IMR-90 (cell line): ENCODE measurements around the gene C19orf25. TPM values are rescaled to one million over a fixed set of nuclear protein-coding genes. Genes with fewer than 3 reads are reported as not detected.

ENCODE experiments used
- ATAC-seq: fragments of 200-7000 bp; cut with Tn5 transposase; 2 replicates; pipeline ENCODE4 v1.9.1; 2020; ENCODE audit warnings: low read depth, mild to moderate bottlenecking, moderate library complexity
- BruUV-seq: library from RNA; stranded (reverse); fragments of 400-500 nt; replicated peaks from 2 replicates; lab custom pipeline; 2021; lab: Mats Ljungman, UMichigan
- CTCF ChIA-PET: fragments of 300-600 bp; formaldehyde crosslinking; extraction: SDS; loops from one replicate; lab custom pipeline; 2021; ENCODE audit warnings: antibody characterized with exemption; lab: Yijun Ruan, JAX
- POLR2A ChIA-PET: fragments of 300-600 bp; sonication (Branson Sonifier 250); formaldehyde crosslinking; loops from one replicate; lab custom pipeline; 2022; ENCODE audit warnings: antibody characterized with exemption; ENCODE audit not compliant: unreplicated experiment; lab: Charles Lee
- DNase-seq: peaks from one replicate; pipeline ENCODE4 v3.0.0; 2013
- H2AFZ ChIP-seq: replicated peaks from 2 replicates; pipeline ENCODE3; 2013; ENCODE audit warnings: low read length, mild to moderate bottlenecking; ENCODE audit not compliant: poor library complexity
- H2AK5ac ChIP-seq: 2 replicates; pipeline ENCODE4 v1.6.1; 2013; ENCODE audit warnings: low read depth, low read length, inconsistent platforms
- H2AK9ac ChIP-seq: replicated peaks from 2 replicates; pipeline ENCODE3; 2013; ENCODE audit warnings: mild to moderate bottlenecking, low read depth, low read length, moderate library complexity; ENCODE audit not compliant: poor library complexity
- H2BK120ac ChIP-seq: 2 replicates; pipeline ENCODE4 v1.6.1; 2013; ENCODE audit warnings: low read depth, low read length, inconsistent platforms
- H2BK15ac ChIP-seq: 3 replicates; pipeline ENCODE4 v1.6.1; 2013; ENCODE audit warnings: low read depth, low read length, inconsistent platforms
- H2BK20ac ChIP-seq: 2 replicates; pipeline ENCODE4 v1.6.1; 2013; ENCODE audit warnings: low read depth, mild to moderate bottlenecking, inconsistent platforms, low read length, moderate library complexity
- H2BK5ac ChIP-seq: 2 replicates; pipeline ENCODE4 v1.6.1; 2013; ENCODE audit warnings: mild to moderate bottlenecking, low read depth, low read length, inconsistent platforms; ENCODE audit not compliant: poor library complexity, severe bottlenecking
- H3K14ac ChIP-seq: replicated peaks from 2 replicates; pipeline ENCODE4 v1.6.1; 2013; ENCODE audit warnings: low read depth, low read length, inconsistent platforms
- H3K18ac ChIP-seq: 2 replicates; pipeline ENCODE4 v1.6.1; 2013; ENCODE audit warnings: low read depth, low read length, control low read depth
- H3K23ac ChIP-seq: 2 replicates; pipeline ENCODE4 v1.6.1; 2013; ENCODE audit warnings: low read depth, low read length, inconsistent platforms
- H3K27ac ChIP-seq: 2 replicates; pipeline ENCODE4 v1.5.1; 2013; ENCODE audit warnings: mild to moderate bottlenecking, control low read depth, low read length; ENCODE audit not compliant: insufficient read depth
- H3K27me3 ChIP-seq: 2 replicates; pipeline ENCODE4 v1.6.1; 2013; ENCODE audit warnings: low read length; ENCODE audit not compliant: control insufficient read depth, insufficient read depth
- H3K36me3 ChIP-seq: 2 replicates; pipeline ENCODE4 v1.6.1; 2013; ENCODE audit warnings: low read length, mixed read lengths; ENCODE audit not compliant: control insufficient read depth, insufficient read depth
- H3K4ac ChIP-seq: 2 replicates; pipeline ENCODE4 v1.6.1; 2013; ENCODE audit warnings: low read depth, low read length, inconsistent platforms
- H3K4me1 ChIP-seq: 2 replicates; pipeline ENCODE4 v1.6.1; 2013; ENCODE audit warnings: low read length, mixed read lengths; ENCODE audit not compliant: control insufficient read depth, insufficient read depth
- H3K4me2 ChIP-seq: 2 replicates; pipeline ENCODE4 v1.6.1; 2013; ENCODE audit warnings: low read depth, mild to moderate bottlenecking, control low read depth, low read length, moderate library complexity
- H3K4me3 ChIP-seq: 2 replicates; pipeline ENCODE4 v1.5.1; 2013; ENCODE audit warnings: low read depth, mild to moderate bottlenecking, control low read depth, low read length, moderate library complexity; ENCODE audit not compliant: insufficient read depth
- H3K56ac ChIP-seq: 2 replicates; pipeline ENCODE4 v1.6.1; 2013; ENCODE audit warnings: low read length, inconsistent platforms; ENCODE audit not compliant: insufficient read depth; ENCODE audit errors: extremely low read depth
- H3K79me1 ChIP-seq, 2 experiments: 2 replicates each; pipeline ENCODE4 v1.6.1; 2013; ENCODE audit warnings: low read length in 2 of 2, inconsistent platforms in 1 of 2, low read depth in 1 of 2
- H3K9ac ChIP-seq: 2 replicates; pipeline ENCODE4 v1.6.1; 2013; ENCODE audit warnings: low read depth, low read length, control low read depth
- H3K9me1 ChIP-seq: 2 replicates; pipeline ENCODE4 v1.6.1; 2013; ENCODE audit warnings: low read length, inconsistent platforms; ENCODE audit not compliant: insufficient read depth
- H3K9me3 ChIP-seq: 2 replicates; pipeline ENCODE4 v1.6.1; 2013; ENCODE audit warnings: low read length; ENCODE audit not compliant: control insufficient read depth, insufficient read depth
- H4K20me1 ChIP-seq: 2 replicates; pipeline ENCODE4 v1.6.1; 2013; ENCODE audit warnings: low read length, inconsistent platforms; ENCODE audit not compliant: insufficient read depth
- H4K5ac ChIP-seq: 2 replicates; pipeline ENCODE4 v1.6.1; 2013; ENCODE audit warnings: mild to moderate bottlenecking, low read depth, low read length, control low read depth
- H4K8ac ChIP-seq, 2 experiments: 2 replicates each; pipeline ENCODE4 v1.6.1; 2013; ENCODE audit warnings: low read depth in 2 of 2, low read length in 2 of 2, control low read depth in 1 of 2, inconsistent platforms in 1 of 2
- H4K91ac ChIP-seq: 2 replicates; pipeline ENCODE4 v1.6.1; 2013; ENCODE audit warnings: low read depth, low read length, inconsistent platforms; ENCODE audit not compliant: insufficient read depth
- CEBPB ChIP-seq: IDR thresholded peaks from 2 replicates; pipeline ENCODE4 v1.6.1; 2012; ENCODE audit warnings: low read depth, low read length, improper control_type of control experiment
- CHD1 ChIP-seq: IDR thresholded peaks from 2 replicates; pipeline ENCODE4 v1.6.1; 2012; ENCODE audit warnings: low read depth, low read length, improper control_type of control experiment
- MAFK ChIP-seq: IDR thresholded peaks from 2 replicates; pipeline ENCODE4 v1.6.1; 2012; ENCODE audit warnings: low read depth, low read length, improper control_type of control experiment
- MXI1 ChIP-seq: IDR thresholded peaks from 2 replicates; pipeline ENCODE4 v1.6.1; 2012; ENCODE audit warnings: low read depth, mild to moderate bottlenecking, low read length, moderate library complexity, borderline replicate concordance
- POLR2A ChIP-seq: IDR thresholded peaks from 2 replicates; pipeline ENCODE4 v1.6.1; 2012; ENCODE audit warnings: mild to moderate bottlenecking, low read depth, low read length
- RFX5 ChIP-seq: IDR thresholded peaks from 2 replicates; pipeline ENCODE4 v1.8.0; 2012; ENCODE audit warnings: low read depth, mild to moderate bottlenecking, low read length, moderate library complexity
- SMC3 ChIP-seq: fragments of 150-350 bp; IDR thresholded peaks from 2 replicates; pipeline ENCODE4 v1.6.1; 2016; ENCODE audit warnings: low read depth, mild to moderate bottlenecking, antibody characterized with exemption, low read length, moderate library complexity
- WGBS, 2 experiments: methylation state at CpG; one replicate each; pipeline versions ENCODE4 v1.1.5 to v1.1.7; 2013; ENCODE audit warnings: missing lambda C conversion rate in 2 of 2; ENCODE audit not compliant: insufficient read length in 1 of 2; ENCODE audit errors: extremely low coverage in 2 of 2; 5-methylcytosine and 5-hydroxymethylcytosine counted together
- dilution Hi-C: fragments of 300-500 bp; cut with HindIII; formaldehyde crosslinking; loops from one replicate; pipeline ENCODE4 v1.14.3; 2018; ENCODE audit warnings: low sequenced_read_pairs; ENCODE audit not compliant: unreplicated experiment
- in situ Hi-C: fragments of 300-500 bp; cut with MboI; formaldehyde crosslinking; loops from 3 replicates; pipeline ENCODE4 v1.14.3; 2019; ENCODE audit warnings: low sequenced_read_pairs, inconsistent platforms, mixed read lengths
- intact Hi-C: fragments of 100-400 bp; cut with micrococcal nuclease; formaldehyde crosslinking; loops from 2 replicates; pipeline ENCODE4 v1.10.0; 2022
- polyA plus RNA-seq, 3 experiments: library from polyadenylated mRNA; depleted of rRNA; stranded (reverse); fragments of >200 nt; gene quantifications; 2 replicates each; pipeline ENCODE4 v1.2.3, GENCODE V29; 2012; ENCODE audit warnings: low replicate concordance in 1 of 3
- total RNA-seq: library from RNA; depleted of rRNA; stranded (reverse); fragments of >200 nt; gene quantifications from 2 replicates; pipeline ENCODE4 v1.2.3, GENCODE V29; 2012
- TF ChIP-seq, protein P1 (sequence below): fragments of 150-350 bp; IDR thresholded peaks from 2 replicates; pipeline ENCODE4 v1.6.1; 2017; ENCODE audit warnings: mild to moderate bottlenecking, antibody characterized with exemption, low read length, low read depth
- TF ChIP-seq, protein P2 (sequence below): fragments of 150-350 bp; IDR thresholded peaks from 2 replicates; pipeline ENCODE4 v1.6.1; 2016; ENCODE audit warnings: low read depth, mild to moderate bottlenecking, low read length, moderate library complexity, borderline replicate concordance

Gene C19orf25
- total and polyA plus RNA-seq, 2 of the 4 experiments (the other 2 are of a cell fraction), result 10.4 to 34.9 TPM

DNA sequence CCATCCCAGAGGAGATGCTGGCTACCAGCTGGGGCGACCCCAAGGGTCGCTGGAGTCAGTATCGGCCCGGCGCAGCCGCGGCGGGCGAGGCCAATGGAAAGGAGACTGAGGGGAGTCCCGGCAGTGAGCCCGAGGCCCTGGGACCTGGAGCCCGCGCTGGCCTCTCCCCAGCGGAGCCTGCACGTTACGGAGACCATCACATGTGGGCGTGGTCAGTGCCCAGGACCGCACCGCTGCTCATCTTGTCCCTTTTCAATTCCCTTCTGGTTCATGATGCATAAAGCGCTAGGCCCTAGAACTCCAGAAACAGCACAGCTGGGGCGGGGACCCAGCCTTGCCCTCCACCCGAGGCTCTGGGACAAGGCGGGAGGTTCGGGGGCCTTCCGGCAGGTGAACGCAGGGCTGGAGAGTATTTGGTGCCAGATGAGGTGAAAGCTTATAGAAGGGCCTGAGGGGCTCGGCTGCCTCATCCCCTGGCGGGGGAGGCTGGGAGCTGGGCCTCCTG is 8.0 kb downstream of the C19orf25 start:
- H3K14ac ChIP-seq, result no peak overlapping the region
- intact Hi-C loops (no loop called here), dilution Hi-C loops (no loop called here), in situ Hi-C loops (no loop called here)
- TF ChIP-seq CHD1 (no peak), SMC3 (no peak), MAFK (no peak), CEBPB (no peak), POLR2A (no peak), MXI1 (no peak), RFX5 (no peak)
- TF ChIP-seq, protein P1, sequence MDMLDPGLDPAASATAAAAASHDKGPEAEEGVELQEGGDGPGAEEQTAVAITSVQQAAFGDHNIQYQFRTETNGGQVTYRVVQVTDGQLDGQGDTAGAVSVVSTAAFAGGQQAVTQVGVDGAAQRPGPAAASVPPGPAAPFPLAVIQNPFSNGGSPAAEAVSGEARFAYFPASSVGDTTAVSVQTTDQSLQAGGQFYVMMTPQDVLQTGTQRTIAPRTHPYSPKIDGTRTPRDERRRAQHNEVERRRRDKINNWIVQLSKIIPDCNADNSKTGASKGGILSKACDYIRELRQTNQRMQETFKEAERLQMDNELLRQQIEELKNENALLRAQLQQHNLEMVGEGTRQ, result no peak
- TF ChIP-seq, protein P2, sequence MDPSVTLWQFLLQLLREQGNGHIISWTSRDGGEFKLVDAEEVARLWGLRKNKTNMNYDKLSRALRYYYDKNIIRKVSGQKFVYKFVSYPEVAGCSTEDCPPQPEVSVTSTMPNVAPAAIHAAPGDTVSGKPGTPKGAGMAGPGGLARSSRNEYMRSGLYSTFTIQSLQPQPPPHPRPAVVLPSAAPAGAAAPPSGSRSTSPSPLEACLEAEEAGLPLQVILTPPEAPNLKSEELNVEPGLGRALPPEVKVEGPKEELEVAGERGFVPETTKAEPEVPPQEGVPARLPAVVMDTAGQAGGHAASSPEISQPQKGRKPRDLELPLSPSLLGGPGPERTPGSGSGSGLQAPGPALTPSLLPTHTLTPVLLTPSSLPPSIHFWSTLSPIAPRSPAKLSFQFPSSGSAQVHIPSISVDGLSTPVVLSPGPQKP, result no peak
- no peak overlapping the region for H3K9ac ChIP-seq
- no peak overlapping the region for H3K23ac ChIP-seq
- H4K8ac ChIP-seq, result no peak overlapping the region
- peaks cover 0 to 32% of the 10 kb centered on the region in 2 experiments; a peak in 2 of 4 replicates for H3K79me1 ChIP-seq
- H3K27ac ChIP-seq, result no peak overlapping the region
- no peak overlapping the region for H3K4ac ChIP-seq
- peaks cover 64% of the 10 kb centered on the region for H3K27me3 ChIP-seq
- no peak overlapping the region for H2AK5ac ChIP-seq
- peaks cover 21% of the 10 kb centered on the region for H3K4me1 ChIP-seq
- H2BK120ac ChIP-seq, result no peak overlapping the region
- BruUV-seq, result no TSS peak
- H3K36me3 ChIP-seq, result peaks cover 2% of the 10 kb centered on the region; the same call in 1 of the 2 replicates
- peak overlapping the region; percentile 56 for H2AFZ ChIP-seq
- WGBS, 2 experiments, result 9% methylated on average over 10 of the region's 28 CpGs; no CpG with 5 or more reads in 1 of the 2 experiments
- H3K9me3 ChIP-seq, result no peaks in the 10 kb centered on the region; the same call in 1 of the 2 replicates
- H3K4me2 ChIP-seq, result peak overlapping the region; percentile 75; the same call in 1 of the 2 replicates
- peak overlapping the region; percentile 3 for H2AK9ac ChIP-seq
- H3K56ac ChIP-seq, result no peak overlapping the region
- no peak overlapping the region for H4K5ac ChIP-seq
- H2BK15ac ChIP-seq, result no peak overlapping the region
- no peaks in the 10 kb centered on the region for H3K9me1 ChIP-seq
- ChIA-PET POLR2A (no interaction called here), CTCF (no interaction called here)
- no peak overlapping the region for H2BK20ac ChIP-seq
- DNase-seq, result no peak
- no peak overlapping the region for H2BK5ac ChIP-seq
- H4K91ac ChIP-seq, result no peak overlapping the region
- peak; percentile 18; the same call in 1 of the 2 replicates for ATAC-seq
- no peak overlapping the region for H3K18ac ChIP-seq
- H3K4me3 ChIP-seq, result no peak overlapping the region; the same call in 1 of the 2 replicates
- H4K20me1 ChIP-seq, result peaks cover 90% of the 10 kb centered on the region
